GM19372 (cell line): ENCODE measurements around the gene MYMX.
A peak's percentile ranks its signal among the peaks of the same experiment; 100 is the strongest.

Experiments used
- ATAC-seq: cut with Tn5 transposase; IDR thresholded peaks from one replicate; pipeline ENCODE4 v1.9.1; 2021; ENCODE audit warnings: mild to moderate bottlenecking, low read depth, moderate library complexity; ENCODE audit not compliant: unreplicated experiment

The MYMX gene

GRCh38 chr6:44262467-44263353, 46.0 kb downstream of the MYMX start:
- no peak for ATAC-seq

DNA sequence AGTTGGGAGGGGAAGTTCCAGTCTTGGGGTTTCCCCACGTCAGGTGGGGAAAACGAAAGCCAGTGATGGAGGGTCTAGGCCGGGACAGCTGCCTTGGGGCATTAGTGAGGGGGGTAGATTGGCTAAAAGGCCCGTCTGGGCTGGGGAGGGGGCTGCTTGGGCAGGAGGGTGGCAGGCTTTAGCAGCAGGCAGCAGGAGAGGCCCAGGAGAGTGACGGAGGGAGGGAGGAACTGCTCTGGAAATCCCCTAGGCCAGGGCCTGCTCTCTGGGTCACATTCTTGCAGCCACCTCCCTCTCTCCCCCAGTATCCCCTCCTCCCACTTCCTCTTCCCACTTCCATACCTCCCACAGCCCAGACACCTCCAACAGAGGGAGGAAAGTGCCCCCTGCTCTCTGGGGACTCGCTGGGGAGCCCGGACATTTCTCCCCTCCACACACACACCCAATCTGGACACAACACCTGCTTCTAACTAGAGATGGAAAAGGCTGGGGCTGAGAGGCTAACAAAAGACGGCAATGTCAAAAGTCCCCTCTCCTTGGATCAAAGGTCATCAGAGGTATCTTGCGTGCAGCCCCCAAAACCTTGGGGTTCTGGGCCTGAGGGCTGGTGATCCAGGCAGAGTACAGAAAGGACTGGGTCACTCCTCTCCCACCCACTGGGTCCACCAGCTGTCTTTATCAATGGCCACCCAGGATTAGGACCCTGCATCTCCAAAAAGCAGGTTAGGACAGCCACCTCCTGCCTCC, 46.8 kb downstream of the MYMX start:
- no peak for ATAC-seq

DNA sequence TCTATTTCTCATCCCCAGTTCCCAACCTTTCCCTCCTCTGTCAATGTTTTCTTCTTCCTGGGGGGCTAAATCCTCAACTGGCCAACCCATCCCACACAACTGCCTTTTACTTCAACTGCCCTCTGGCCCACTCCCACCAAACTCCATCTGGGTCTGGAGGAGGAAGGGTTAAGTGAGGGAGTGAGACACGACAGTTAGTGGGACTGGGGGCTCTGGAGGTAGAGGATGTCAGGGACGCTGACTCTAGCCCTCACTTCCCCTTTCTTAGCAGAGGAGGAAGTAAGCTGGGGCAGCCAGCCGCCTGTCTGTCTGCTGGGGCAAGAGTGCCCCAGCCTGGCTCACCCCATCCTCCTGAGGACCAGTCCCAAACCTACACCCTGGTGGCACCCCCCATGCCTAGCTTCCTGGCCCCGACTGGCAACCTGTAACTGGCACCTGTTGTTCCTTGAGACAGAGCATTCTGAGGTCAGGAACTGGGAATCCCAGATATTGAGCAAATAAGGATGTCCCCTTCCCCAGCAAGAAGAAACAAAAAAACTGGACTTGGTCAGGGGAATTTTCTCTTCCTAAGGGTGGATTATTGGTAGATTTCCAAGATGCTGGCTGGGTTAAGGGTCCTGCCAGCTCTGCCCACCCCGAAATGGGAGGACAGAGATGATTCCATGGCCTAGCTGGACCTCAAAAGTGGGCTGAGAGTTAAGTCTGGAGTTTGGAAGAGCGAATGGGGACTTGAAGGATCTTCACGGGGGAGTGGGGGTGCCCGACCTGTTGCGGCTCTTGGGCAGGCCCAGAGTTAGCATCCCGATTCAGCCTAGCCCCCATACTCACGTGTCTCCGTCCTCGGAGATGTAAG, 47.7 kb downstream of the MYMX start:
- ATAC-seq, result no peak

- peak; percentile 39 for ATAC-seq
Observed at GRCh38 chr6:44265007-44265721, 48.4 kb downstream of the MYMX start, which contains the start of gene NFKBIE. TSS of gene NFKBIE (minus strand) at chr6:44265551. CDS start at chr6:44265346, 205 bp downstream.

DNA sequence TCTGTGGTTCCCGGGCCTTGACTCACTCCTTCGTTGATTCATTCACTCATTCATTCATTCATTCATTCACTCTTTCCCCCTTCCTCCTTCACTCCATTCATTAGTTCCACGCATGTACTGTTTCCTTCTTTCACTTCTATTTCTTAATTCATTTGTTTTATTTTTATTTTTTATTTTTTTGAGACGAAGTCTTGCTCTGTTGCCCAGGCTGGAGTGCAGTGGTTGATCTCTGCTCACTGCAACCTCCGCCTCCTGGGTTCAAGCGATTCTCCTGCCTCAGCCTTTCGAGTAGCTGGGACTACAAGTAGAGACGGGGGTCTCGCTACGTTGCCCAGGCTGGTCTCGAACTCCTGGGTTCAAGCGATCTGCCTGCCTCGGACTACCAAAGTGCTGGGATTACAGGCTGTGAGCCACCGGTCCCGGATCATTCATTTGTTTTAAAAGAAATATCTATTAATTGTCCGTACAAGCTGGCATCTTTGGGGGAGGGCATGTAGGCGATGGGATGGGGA, 49.1 kb downstream of the MYMX start:
- ATAC-seq, result no peak

- ATAC-seq, result no peak
Observed at GRCh38 chr6:44266347-44266746, 49.6 kb downstream of the MYMX start.

DNA sequence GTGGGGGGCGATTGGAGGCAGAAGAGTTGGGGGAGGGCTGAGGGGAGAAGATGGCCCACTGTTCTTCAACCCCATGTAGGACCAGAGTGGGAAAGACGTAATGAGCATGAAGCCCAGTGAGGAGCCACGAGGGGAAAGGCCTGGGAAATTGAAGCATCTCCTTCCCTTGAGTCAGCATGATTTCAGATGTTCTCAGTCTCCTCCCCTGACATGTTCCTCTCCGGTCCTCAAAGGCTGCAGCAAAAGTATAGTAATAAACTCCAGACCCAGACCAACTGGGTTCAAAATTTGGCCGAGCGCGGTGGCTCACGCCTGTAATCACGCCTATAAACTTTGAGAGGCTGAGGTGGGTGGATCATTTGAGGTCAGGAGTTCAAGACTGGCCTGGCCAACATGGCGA, 50.5 kb downstream of the MYMX start:
- ATAC-seq, result no peak
